ENCODE results near the gene CCL4.

The CCL4 gene

GRCh38 chr17:36142235-36142634, 38.6 kb downstream of the CCL4 start:
- no peak for TF ChIP-seq CTCF (IDR thresholded peaks at IDR 0.05; ENCODE audit: borderline replicate concordance, control extremely low read depth, extremely low read depth, insufficient read depth, missing control alignments)
- DNase-seq (ENCODE audit: low spot score): no peak
- in situ Hi-C loops (cut with MboI; ENCODE audit: low sequenced_read_pairs, unreplicated experiment): loop anchor here (10.0 kb wide), 1 partner anchor 167 kb away; no protein-coding TSS in a partner anchor

GRCh38 chr17:36142806-36143205, 39.2 kb downstream of the CCL4 start:
- no peak for TF ChIP-seq CTCF (IDR thresholded peaks at IDR 0.05; ENCODE audit: borderline replicate concordance, control extremely low read depth, extremely low read depth, insufficient read depth, missing control alignments)
- in situ Hi-C loops (cut with MboI; ENCODE audit: low sequenced_read_pairs, unreplicated experiment): loop anchor here (10.0 kb wide), 1 partner anchor 168 kb away; no protein-coding TSS in a partner anchor
- no peak for DNase-seq (ENCODE audit: low spot score)

GRCh38 chr17:36144014-36144413, 40.4 kb downstream of the CCL4 start:
- DNase-seq (ENCODE audit: low spot score): no peak
- TF ChIP-seq CTCF (IDR thresholded peaks at IDR 0.05; ENCODE audit: borderline replicate concordance, control extremely low read depth, extremely low read depth, insufficient read depth, missing control alignments): no peak
- in situ Hi-C loops (cut with MboI; ENCODE audit: low sequenced_read_pairs, unreplicated experiment): loop anchor here (10.0 kb wide), 1 partner anchor 169 kb away; no protein-coding TSS in a partner anchor

- TF ChIP-seq CTCF (IDR thresholded peaks at IDR 0.05; ENCODE audit: borderline replicate concordance, control extremely low read depth, extremely low read depth, insufficient read depth, missing control alignments): no peak
- in situ Hi-C loops (cut with MboI; ENCODE audit: low sequenced_read_pairs, unreplicated experiment): loop anchor here (10.0 kb wide), 1 partner anchor 170 kb away; no protein-coding TSS in a partner anchor
Measured at GRCh38 chr17:36144981-36145729, 41.5 kb downstream of the CCL4 start.

GRCh38 chr17:36147601-36148000, 44.0 kb downstream of the CCL4 start:
- DNase-seq (ENCODE audit: low spot score): no peak
- TF ChIP-seq CTCF (IDR thresholded peaks at IDR 0.05; ENCODE audit: borderline replicate concordance, control extremely low read depth, extremely low read depth, insufficient read depth, missing control alignments): no peak
- in situ Hi-C loops (cut with MboI; ENCODE audit: low sequenced_read_pairs, unreplicated experiment): loop anchor here (10.0 kb wide), 1 partner anchor 173 kb away; no protein-coding TSS in a partner anchor

More at GRCh38 chr17:36144981-36145729, 41.5 kb downstream of the CCL4 start:
- no peak for DNase-seq (ENCODE audit: low spot score)

- in situ Hi-C loops (cut with MboI; ENCODE audit: low sequenced_read_pairs, unreplicated experiment): loop anchor here (10.0 kb wide), 1 partner anchor 174 kb away; no protein-coding TSS in a partner anchor
- peak; percentile 98 for TF ChIP-seq CTCF (IDR thresholded peaks at IDR 0.05; ENCODE audit: borderline replicate concordance, control extremely low read depth, extremely low read depth, insufficient read depth, missing control alignments)
- DNase-seq (ENCODE audit: low spot score): peak; percentile 76
Measured at GRCh38 chr17:36148559-36149295, 45.1 kb downstream of the CCL4 start.
